A549 (cell line): ENCODE results near the gene SYNPR. TPM values are rescaled to one million over a fixed set of nuclear protein-coding genes. Genes with fewer than 3 reads are reported as not detected.

Experiments
- polyA plus RNA-seq, 4 experiments: library from polyadenylated mRNA; depleted of rRNA in 3 of 4; stranded (reverse); fragments of >200 nt; fragmentation: RNase III in 1 of 4; extraction: RNeasy Plus Mini Kit Qiagen cat#74134 plus additional on column Dnase treatment in 1 of 4; gene quantifications; 2 replicates in 3 of 4; 3 replicates in 1 of 4; pipeline ENCODE4 v1.2.3, GENCODE V29; 2011 to 2017
- small RNA-seq, 6 experiments: library from RNA; depleted of rRNA; stranded (forward); fragments of <200 nt; gene quantifications; one replicate each; pipeline ENCODE3, GENCODE V24; 2012

The SYNPR gene
- polyA plus RNA-seq, 2 of the 4 experiments (the other 2 are of a cell fraction): not detected

Small RNA genes lying within 50 kb of the gene (small RNA-seq; reads per million reads assigned to genes)
- gene RNA5SP134: 0 to 0.97 (median 0.16) reads per million in 6 experiments
